Measurements from ENCODE around the gene ATP11A. TPM values are rescaled to one million over a fixed set of nuclear protein-coding genes. Genes with fewer than 3 reads are reported as not detected.

ATP11A gene
- total RNA-seq, 2 experiments from 2014 or later = 63.1 to 68.4 TPM

DNA sequence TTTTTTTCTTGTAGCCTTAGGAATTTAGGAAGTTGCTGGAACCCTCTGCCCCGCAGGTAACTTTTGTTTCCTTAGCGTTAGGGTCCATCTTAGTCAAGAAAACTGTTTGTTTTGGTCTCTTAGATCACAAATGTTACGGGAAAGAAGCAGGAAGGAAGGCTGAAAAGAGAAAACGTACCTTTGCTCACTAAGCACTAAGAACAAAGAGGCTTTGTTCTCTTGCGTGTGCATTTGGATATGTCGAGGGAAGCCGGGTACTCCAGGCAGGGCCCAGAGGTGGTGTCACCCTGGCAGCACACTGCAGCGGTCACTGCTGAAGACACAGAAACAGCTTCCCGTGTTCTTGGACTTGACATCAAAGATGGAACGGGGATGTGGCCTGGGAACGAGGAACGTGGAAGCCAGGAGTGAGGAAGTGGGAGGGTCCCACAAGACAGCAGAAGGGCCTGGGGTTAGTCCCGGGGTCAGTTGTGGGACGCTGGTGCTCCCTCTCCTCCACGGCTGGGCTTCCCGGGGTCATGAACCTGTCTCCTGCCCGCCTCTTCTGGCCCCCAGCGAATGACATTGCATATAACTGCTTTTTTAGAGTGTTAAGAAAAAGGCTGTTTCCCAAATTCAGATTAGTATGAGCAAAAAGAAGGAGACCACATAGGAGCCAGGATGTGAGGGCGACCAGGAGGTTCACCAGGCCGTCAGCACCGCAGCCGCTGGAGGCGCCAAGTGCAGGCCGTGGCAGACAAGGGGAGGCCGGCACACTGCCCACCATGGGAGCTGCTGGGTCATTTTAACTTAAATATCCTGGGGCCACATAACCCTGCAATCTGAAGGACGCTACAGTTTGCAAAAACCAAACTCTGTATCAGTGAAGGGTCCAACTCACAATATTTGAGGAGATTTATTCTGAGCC is 31.6 kb downstream of the ATP11A start:
- no peak overlapping the region for H3K4me3 Mint-ChIP-seq
- no peaks in the 10 kb centered on the region for H3K36me3 Mint-ChIP-seq (ENCODE audit: low read depth)
- H3K9me3 Mint-ChIP-seq = no peaks in the 10 kb centered on the region
- no peaks in the 10 kb centered on the region for H3K27me3 Mint-ChIP-seq
- POLR2A ChIA-PET = no interaction called here
- CTCF ChIA-PET = no interaction called here
- H3K4me1 Mint-ChIP-seq = peaks cover 31% of the 10 kb centered on the region
- no peak for DNase-seq
- no peak overlapping the region for H3K27ac Mint-ChIP-seq

DNA sequence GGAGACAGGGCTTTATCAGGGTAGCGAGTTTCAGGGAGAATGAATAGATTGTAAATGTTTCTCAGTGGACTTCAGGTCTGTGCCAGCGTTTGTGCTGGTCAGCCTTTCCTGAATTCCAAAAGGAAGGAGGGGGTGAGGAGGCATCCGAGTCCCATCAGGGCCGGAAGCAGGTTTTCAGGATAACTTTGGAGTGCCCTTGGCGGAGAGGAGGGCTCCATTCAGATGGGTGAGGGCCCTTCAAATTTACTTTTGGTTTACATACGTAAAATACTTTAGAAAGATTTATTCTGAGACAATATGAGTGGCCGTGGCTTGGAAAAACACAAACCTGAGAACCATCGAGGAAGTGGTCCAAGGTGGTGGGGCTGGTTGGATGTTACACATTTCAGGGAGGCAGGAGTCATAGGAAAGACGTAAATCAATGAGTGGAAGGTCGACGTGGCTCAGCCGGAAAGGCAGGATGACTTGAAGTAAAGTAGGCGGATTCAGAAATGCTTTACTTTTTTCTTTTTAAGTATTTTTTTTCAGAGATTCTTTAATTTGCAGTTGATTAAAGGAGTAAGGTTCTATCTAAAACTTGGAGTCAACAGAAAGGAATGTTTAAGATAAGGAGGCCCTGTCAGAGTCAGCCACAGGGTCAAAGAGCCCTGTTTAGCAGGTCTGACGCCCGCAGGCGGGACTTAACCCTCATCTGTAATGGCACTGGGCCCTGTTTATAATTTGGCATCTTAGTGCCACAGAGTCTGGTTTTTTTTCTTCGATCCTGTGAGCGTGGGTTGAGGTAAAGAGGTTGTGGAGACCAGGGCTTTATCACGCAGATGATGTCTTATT is 32.8 kb downstream of the ATP11A start:
- POLR2A ChIA-PET = no interaction called here
- Mint-ChIP-seq H3K4me1 (peaks cover 36% of the 10 kb centered on the region), H3K36me3 (ENCODE audit: low read depth) (no peaks in the 10 kb centered on the region), H3K9me3 (no peaks in the 10 kb centered on the region), H3K27ac (no peak overlapping the region), H3K27me3 (no peaks in the 10 kb centered on the region), H3K4me3 (no peak overlapping the region)
- DNase-seq = no peak
- CTCF ChIA-PET = no interaction called here

DNA sequence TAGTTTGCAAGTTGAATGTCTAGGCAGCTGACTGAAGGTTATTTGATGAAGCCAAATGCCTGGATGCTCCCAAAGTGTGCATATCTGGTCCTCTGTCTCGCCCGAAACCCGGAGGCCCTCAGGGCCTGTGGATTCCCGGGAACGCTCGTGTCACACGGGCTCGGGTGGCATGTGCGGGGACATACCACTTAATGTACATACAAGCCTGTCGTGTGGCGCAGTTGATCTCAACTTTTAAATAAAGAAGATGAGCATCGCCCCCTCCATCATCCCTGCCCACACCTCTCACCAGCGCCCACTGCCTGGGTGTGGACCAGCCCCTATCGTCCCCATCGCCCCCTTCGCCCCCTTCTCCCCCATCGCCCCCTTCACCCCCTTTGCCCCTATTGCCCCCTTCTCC is 33.9 kb downstream of the ATP11A start:
- ChIA-PET CTCF (no interaction called here), POLR2A (no interaction called here)

DNA sequence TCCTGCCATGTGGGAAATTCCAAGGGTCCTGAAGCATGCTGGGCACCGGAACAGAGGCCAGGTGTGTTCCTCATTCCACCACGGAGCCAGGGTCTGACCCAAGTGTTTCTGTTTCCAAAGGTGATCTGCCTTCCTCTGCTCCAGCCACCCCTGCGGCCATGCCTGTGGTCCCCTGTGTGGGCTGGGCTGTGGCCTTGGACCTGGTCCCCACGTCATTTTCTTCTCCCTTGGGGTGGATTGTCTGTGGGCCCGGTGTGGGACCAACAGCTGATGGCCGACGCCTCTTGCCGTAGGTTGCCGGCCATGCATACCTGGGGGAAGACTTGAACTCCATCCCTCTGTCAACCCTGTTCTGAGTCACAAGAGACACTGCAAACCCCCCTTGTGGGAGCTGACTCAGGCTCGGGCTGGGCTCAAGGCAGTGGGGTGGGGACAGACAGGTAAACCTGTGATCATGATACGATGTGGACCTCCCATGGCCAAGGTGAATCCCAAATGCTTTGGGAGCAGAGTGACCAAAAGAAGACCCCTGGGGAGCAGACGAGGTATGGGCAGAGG is 35.0 kb downstream of the ATP11A start:
- H3K27me3 Mint-ChIP-seq = no peaks in the 10 kb centered on the region
- H3K36me3 Mint-ChIP-seq (ENCODE audit: low read depth) = no peaks in the 10 kb centered on the region
- H3K27ac Mint-ChIP-seq = peak overlapping the region; percentile 82
- no peak overlapping the region for H3K4me3 Mint-ChIP-seq
- no peaks in the 10 kb centered on the region for H3K9me3 Mint-ChIP-seq
- ChIA-PET CTCF (interaction anchor here (0.9 to 1.7 kb wide), 2 partner anchors 13 to 20 kb away, joined by 3 read pairs; no protein-coding TSS in a partner anchor), POLR2A (no interaction called here)
- H3K4me1 Mint-ChIP-seq = peaks cover 36% of the 10 kb centered on the region
- DNase-seq = no peak

More for the DNA sequence above, 33.9 kb downstream of the ATP11A start:
- Mint-ChIP-seq H3K36me3 (ENCODE audit: low read depth) (no peaks in the 10 kb centered on the region), H3K4me3 (no peak overlapping the region), H3K4me1 (peaks cover 36% of the 10 kb centered on the region), H3K27me3 (no peaks in the 10 kb centered on the region), H3K9me3 (no peaks in the 10 kb centered on the region), H3K27ac (no peak overlapping the region)
- no peak for DNase-seq

DNA sequence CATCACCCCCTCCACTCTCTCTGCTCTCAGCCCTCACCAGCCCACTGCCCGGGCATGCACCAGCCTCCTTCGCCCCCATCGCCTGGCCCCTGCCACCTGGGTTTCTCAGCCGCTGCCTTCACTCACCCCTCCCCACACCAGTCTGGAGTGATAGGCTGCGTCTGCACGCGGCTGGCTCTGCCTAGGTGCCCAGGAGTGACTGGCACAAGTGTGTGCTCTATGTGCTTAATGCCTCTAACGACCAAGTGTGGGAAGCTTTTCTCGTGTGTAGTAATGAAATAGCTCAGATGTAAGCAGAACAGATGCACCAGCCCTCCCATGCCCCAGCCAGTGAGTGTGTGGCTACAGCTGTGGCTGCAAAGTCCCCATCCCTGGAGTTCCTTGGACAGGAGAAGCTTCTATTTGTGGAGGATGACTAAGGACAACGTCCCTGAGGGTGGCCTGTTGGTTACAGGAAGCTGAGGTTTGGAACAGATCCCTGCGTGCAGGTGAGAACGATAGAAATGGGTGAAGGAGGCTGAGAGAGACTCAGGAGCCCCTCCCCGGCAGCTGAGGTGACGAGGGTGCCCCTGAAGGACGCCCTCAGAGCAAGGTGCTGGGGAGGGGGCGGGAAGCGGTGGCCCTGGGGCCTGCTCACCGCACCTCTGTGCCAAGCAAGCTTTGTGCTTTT is 35.6 kb downstream of the ATP11A start:
- peaks cover 33% of the 10 kb centered on the region for H3K4me1 Mint-ChIP-seq
- CTCF ChIA-PET = interaction anchor here (0.9 to 1.7 kb wide), 3 partner anchors 11 to 19 kb away, joined by 3 read pairs; no protein-coding TSS in a partner anchor
- H3K4me3 Mint-ChIP-seq = no peak overlapping the region
- H3K36me3 Mint-ChIP-seq (ENCODE audit: low read depth) = no peaks in the 10 kb centered on the region
- no peaks in the 10 kb centered on the region for H3K9me3 Mint-ChIP-seq
- POLR2A ChIA-PET = no interaction called here
- H3K27ac Mint-ChIP-seq = peak overlapping the region; percentile 82
- peak; percentile 21 for DNase-seq
- no peaks in the 10 kb centered on the region for H3K27me3 Mint-ChIP-seq

DNA sequence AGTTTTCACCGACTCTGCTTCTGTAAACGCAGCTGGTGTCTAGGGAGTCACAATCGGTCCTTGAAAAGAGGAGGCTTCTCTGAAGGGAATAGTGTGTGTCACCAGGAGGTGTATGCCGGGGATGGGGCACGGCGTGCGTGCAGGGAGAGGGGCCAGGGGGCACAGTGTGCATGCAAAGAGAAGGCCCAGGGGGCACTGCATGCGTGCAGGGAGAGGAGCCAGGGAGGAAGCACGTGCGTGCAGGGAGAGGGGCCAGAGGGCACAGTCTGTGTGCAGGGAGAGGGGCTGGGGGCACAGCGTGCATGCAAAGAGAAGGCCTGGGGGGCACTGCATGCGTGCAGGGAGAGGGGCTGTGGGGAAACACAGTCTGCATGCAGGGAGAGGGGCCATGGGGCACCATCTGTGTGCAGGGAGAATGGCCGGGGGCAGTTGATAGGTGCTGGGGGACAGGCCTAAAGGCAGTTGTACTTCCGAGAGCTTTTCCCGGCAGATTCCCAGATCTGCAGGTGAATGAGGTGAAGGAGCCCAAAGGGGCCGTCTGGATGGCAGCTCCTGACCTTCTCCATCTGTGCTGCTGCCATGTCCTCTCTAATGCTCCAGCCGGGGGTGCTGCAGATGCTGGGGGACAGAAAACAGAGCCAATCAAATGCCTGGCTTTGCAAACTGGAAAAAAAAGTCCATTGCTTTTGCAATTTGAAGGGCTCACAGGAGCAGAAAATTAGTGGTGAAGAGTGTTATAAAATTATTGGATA is 36.4 kb downstream of the ATP11A start:
- H3K27ac Mint-ChIP-seq = peak overlapping the region; percentile 82
- ChIA-PET CTCF (interaction anchor here (0.6 to 1.7 kb wide), 4 partner anchors 10 to 133 kb away, joined by 3 read pairs; no protein-coding TSS in a partner anchor), POLR2A (no interaction called here)
- H3K9me3 Mint-ChIP-seq = no peaks in the 10 kb centered on the region
- no peak overlapping the region for H3K4me3 Mint-ChIP-seq
- DNase-seq = no peak
- no peaks in the 10 kb centered on the region for H3K27me3 Mint-ChIP-seq
- peaks cover 30% of the 10 kb centered on the region for H3K4me1 Mint-ChIP-seq
- no peaks in the 10 kb centered on the region for H3K36me3 Mint-ChIP-seq (ENCODE audit: low read depth)

DNA sequence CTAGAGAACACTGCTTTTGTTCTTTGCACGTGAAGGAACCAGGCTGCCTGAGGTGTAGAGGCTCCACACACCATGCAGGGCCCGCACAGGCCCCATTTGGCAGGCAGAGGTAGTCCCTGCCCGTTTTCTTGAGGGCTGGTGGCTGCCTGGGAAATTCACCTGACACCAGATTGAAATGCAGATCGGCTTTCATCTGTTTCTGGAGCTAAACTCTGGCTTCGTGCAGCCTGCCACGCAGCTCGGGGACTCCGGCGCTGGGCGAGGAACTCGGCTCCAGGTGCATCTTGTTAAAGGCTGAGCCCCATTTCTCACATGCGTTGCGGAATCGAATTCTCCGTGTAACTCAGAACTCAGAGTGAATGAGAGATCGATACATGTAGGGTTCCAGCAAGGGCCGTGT is 37.7 kb downstream of the ATP11A start:
- H3K27ac Mint-ChIP-seq = no peak overlapping the region
- H3K36me3 Mint-ChIP-seq (ENCODE audit: low read depth) = no peaks in the 10 kb centered on the region
- H3K27me3 Mint-ChIP-seq = no peaks in the 10 kb centered on the region
- H3K4me3 Mint-ChIP-seq = no peak overlapping the region
- no peaks in the 10 kb centered on the region for H3K9me3 Mint-ChIP-seq
- CTCF ChIA-PET = no interaction called here
- POLR2A ChIA-PET = no interaction called here
- no peak for DNase-seq
- H3K4me1 Mint-ChIP-seq = peaks cover 25% of the 10 kb centered on the region

DNA sequence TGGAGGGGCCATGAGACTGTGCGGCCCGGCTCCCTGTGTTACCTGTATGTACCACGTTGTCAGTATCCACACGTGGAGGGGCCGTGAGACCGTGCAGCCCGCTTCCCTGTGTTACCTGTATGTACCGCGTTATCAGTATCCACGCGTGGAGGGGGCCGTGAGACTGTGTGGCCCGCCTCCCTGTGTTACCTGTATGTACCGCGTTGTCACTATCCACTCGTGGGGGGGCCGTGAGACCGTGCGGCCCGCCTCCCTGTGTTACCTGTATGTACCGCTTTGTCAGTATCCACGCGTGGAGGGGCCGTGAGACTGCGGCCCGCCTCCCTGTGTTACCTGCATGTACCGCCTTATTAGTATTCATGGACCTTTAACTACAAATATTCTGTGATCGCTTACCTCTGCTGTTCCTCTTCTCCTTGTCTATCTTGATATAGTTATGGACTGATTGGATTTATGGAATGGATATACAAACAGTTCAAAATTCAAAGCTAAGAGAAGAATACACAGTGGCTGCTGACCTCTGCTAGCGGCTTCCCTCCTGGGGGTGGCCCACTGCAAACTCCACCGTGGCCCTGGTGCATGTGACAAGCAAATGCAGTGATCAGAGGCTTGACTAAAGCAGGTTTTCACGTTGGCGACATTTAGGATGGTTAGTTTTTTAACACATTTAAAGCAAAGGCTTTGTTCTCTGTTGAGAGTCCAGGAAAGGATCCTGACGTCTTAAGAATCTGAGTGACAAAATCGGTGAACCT is 38.7 kb downstream of the ATP11A start:
- no peaks in the 10 kb centered on the region for H3K27me3 Mint-ChIP-seq
- no peak overlapping the region for H3K4me3 Mint-ChIP-seq
- H3K4me1 Mint-ChIP-seq = peaks cover 22% of the 10 kb centered on the region
- H3K27ac Mint-ChIP-seq = no peak overlapping the region
- H3K9me3 Mint-ChIP-seq = no peaks in the 10 kb centered on the region
- CTCF ChIA-PET = no interaction called here
- POLR2A ChIA-PET = no interaction called here
- DNase-seq = no peak
- H3K36me3 Mint-ChIP-seq (ENCODE audit: low read depth) = no peaks in the 10 kb centered on the region

DNA sequence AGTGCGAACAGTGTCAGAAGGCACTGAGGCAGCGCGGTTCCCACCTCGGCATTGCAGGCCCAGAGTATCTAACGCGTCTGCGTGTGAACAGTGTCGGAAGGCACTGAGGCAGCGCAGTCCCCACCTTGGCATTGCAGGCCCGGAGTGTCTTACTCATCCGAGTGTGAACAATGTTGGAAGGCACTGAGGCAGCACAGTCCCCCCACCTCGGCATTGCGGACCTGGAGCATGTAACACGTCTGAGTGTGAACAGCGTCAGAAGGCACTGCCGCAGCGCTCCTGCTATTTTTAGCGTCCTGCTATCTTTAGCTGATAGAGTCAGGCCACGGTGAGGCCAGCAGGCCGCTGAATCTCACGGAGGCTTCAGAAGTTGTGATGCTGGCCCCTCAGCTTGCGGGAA is 39.6 kb downstream of the ATP11A start:
- CTCF ChIA-PET = no interaction called here
- peaks cover 22% of the 10 kb centered on the region for H3K4me1 Mint-ChIP-seq
- H3K27ac Mint-ChIP-seq = no peak overlapping the region
- POLR2A ChIA-PET = no interaction called here
- no peak overlapping the region for H3K4me3 Mint-ChIP-seq
- H3K9me3 Mint-ChIP-seq = no peaks in the 10 kb centered on the region
- no peaks in the 10 kb centered on the region for H3K27me3 Mint-ChIP-seq
- no peak for DNase-seq
- no peaks in the 10 kb centered on the region for H3K36me3 Mint-ChIP-seq (ENCODE audit: low read depth)

DNA sequence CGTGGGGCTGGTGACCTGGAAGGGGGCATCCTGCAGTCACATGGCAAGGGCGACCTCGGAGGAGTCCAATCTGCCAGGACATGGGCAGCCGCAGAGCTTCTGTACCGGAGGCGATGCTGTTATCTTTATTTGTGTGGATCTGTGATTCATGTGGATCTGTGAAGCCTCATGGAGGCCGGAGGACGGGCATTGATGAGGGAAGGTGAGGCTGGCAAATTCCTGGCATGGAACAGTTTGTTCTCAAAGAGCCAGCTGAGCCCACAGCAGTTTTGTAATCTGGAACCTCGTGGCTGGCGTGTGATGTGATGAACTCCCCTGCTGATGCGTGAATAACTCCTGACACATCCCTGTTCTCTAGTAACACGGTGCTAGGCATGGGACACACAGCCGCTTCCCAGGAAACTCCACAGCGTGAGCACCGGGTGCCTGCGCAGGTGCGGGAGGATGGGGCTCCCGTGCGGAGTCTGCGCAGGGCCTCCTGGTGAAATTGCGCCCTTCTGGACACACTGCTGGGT is 40.4 kb downstream of the ATP11A start:
- no peak for DNase-seq
- no peak overlapping the region for H3K27ac Mint-ChIP-seq
- CTCF ChIA-PET = no interaction called here

DNA sequence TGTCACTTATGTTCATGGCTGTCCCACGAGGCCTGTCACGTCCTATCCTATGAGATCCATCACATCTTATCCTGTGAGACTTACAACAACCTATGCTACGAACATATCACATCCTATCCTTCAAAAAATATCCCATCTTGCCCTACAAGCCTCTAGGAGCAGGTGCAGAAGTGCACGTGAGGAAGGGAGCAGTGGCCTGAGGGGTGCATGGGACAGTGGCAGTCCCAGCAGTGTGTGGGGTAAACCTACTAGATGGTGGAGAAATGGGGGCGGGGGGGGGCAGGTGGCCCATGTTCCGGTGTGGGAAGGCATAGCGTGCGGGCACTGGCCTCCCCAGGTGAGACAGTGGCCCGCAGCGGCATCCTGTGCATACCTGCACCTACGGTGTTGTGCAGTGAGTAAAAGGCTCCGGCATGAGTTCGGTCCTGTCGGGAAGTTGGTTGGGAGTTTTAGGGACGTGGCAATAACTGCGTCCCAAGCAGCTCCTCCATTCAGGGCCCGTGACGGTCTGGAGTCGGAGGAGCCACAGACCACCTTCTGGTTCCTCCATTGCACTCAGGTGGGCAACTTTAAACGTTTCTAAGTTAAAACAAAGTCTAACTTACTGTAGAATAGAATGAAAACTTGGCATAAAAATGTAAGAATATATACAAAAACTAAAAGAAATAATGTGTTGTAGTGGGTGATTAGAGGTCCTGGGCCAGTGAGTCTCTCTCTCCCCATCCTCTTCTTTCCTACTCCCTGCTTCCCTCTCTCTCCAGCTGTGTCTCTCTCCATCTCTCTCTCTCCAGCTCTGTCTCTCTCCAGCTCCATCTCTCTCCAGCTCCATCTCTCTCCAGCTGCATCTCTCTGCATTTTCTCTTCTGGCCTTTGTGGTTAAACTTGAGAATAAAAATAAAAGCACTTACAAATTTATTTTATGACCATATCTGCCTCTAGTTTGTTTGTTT is 42.1 kb downstream of the ATP11A start:
- CTCF ChIA-PET = no interaction called here
- no peak for DNase-seq
- Mint-ChIP-seq H3K4me1 (peaks cover under 1% of the 10 kb centered on the region), H3K27me3 (no peaks in the 10 kb centered on the region), H3K27ac (no peak overlapping the region), H3K9me3 (no peaks in the 10 kb centered on the region), H3K36me3 (ENCODE audit: low read depth) (no peaks in the 10 kb centered on the region), H3K4me3 (no peak overlapping the region)
- POLR2A ChIA-PET = no interaction called here

More for the DNA sequence above, 40.4 kb downstream of the ATP11A start:
- H3K4me3 Mint-ChIP-seq = no peak overlapping the region
- POLR2A ChIA-PET = no interaction called here
- H3K4me1 Mint-ChIP-seq = peaks cover 17% of the 10 kb centered on the region
- H3K9me3 Mint-ChIP-seq = no peaks in the 10 kb centered on the region
- no peaks in the 10 kb centered on the region for H3K36me3 Mint-ChIP-seq (ENCODE audit: low read depth)
- no peaks in the 10 kb centered on the region for H3K27me3 Mint-ChIP-seq

All from activated CD4-positive, alpha-beta T cell treated with anti-CD3 and anti-CD28 coated beads, Interleukin-2, amount 10 ng/mL, durations not matched to agents 7 days and 5 days (primary cell).